Endometrial microvascular endothelial cells (primary cell): ENCODE measurements around the gene BMPR2. TPM values are rescaled to one million over a fixed set of nuclear protein-coding genes. Genes with fewer than 3 reads are reported as not detected.
"Not testable (repeated sequence)": the region's sequence is repeated elsewhere in the genome, so short reads cannot be mapped to it uniquely, and the experiment has no call there.

Experiments used
- in situ Hi-C: cut with HindIII; loops from 2 replicates; pipeline ENCODE4 v1.10.0; 2017; ENCODE audit warnings: low sequenced_read_pairs, low pct_unique_long_range_greater_than_20kb; ENCODE audit errors: inconsistent ontology term
- total RNA-seq: library from RNA; depleted of rRNA; stranded (reverse); fragments of >200 nt; gene quantifications from one replicate; pipeline ENCODE4 v1.2.3, GENCODE V29; 2015; ENCODE audit errors: inconsistent ontology term

BMPR2 gene
- total RNA-seq, 1 donor from 2014 or later: 57.1 TPM

DNA sequence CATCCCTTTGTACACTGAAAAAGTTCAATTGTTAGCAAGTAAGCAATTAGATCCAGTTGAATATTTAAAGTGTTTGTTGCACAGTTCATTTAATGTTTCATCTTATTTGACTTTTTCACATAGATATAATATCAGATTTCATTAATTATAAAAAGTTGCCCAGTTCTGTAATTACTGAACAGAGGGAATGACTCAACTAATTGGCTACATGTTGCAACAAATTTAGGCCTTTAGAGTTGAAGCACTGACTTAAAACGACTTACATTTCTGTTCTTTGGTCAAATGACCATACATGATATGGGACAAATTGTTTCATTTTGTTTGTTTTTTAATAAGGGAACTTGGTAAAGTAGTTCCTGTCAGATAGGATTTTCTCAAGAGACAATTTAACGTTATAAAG is 190.2 kb downstream of the BMPR2 start:
- in situ Hi-C loops: no loop called here

DNA sequence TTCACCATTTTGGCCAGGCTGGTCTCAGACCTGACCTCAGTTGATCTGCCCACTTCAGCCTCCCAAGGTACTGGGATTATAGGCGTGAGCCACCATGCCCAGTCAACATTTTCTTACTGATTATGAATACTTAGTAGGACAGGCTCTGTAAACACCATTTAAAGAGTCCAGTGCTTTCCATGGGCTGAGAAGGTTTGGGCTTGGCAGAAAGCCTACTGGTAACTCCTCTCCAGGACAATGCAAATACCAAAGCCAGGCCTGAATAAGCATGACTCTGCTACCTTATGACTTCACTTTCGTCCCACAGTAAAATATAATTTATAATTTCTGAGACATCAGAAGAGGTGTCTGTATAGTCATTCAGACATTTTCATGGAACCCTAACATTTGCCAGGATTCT is 198.4 kb downstream of the BMPR2 start:
- in situ Hi-C loops: no loop called here

GRCh38 chr2:202575194-202575593 is 199.1 kb downstream of the BMPR2 start:
- in situ Hi-C loops: not testable (repeated sequence)

- in situ Hi-C loops: no loop called here
These were observed 201.4 kb downstream of the BMPR2 start for GRCh38 chr2:202577250-202578183.

DNA sequence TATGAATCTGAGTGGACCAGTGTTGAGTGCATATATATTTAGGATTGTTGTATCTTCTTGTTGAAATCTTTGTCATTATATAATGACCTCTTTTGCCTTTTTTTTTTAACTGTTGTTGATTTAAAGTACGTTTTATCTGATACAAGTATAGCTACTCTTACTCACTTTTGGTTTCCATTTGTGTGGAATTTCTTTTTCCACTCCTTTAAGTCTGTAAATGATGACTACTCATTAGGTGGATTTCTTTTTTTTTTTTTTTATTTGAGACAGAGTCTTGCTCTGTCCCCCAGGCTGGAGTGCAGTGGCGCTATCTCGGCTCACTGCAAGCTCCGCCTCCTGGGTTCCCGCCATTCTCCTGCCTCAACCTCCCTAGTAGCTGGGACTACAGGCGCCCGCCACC is 206.7 kb downstream of the BMPR2 start:
- in situ Hi-C loops: not testable (repeated sequence)

DNA sequence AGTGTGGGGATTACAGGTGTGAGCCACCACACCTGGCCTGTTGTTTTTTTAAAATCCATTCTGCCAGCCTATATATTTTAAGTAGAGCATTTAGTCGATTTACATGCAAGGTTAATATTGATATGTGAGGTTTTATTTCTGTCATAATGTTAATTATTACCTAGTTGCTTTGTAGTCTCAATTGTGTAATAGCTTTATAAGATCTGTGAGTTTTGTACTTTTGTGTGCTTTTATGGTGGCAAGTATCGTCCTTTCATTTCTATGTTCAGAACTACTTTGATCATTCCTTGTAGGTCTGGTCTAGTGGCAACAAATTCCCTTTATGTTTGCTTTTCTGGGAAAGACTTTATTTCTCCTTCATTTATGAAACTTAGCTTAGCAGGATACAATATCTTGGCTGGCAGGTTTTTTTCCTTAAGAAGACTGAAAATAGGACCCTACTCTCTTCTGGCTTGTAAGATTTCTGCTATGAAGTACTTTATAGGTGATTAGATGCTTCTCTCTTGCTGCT is 207.6 kb downstream of the BMPR2 start:
- in situ Hi-C loops: no loop called here

- in situ Hi-C loops: no loop called here
These were observed 212.8 kb downstream of the BMPR2 start for GRCh38 chr2:202588647-202589581.

DNA sequence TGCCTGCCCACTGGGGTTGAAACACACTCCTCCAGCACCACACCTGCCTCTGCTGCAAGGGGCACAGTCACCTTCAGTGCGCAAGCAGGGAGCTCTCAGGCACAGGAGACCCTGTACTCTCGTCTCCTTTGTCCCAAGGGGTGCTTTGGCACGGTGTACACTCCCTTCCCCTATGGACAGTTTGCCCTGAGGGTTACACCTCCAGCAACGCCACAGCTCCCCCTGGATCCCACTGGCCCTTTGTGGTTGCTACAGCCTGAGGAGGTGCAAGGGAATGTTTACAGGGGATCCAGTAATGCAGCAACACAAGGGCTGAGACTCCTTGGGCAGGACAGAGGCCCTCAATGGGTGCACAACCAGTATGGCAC is 213.4 kb downstream of the BMPR2 start:
- in situ Hi-C loops: no loop called here

DNA sequence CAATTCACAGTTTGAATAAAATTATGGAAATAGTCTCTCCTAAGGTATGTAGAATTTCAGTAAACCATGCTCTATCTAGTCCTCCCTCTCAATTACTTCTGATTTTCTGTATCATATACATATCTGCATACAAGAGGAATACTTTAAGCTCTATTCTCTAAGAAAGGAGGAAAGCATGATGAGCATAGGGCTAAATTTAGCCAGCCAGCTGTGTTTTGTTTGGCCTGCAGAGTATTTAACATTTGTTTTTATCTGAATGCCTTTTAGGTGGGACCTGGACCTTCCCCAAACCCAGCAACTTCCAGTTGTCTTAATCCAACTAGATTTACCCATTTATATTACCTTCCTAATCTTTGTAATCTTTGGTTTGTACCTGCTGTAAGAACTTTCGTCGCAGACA is 216.4 kb downstream of the BMPR2 start:
- in situ Hi-C loops: no loop called here

DNA sequence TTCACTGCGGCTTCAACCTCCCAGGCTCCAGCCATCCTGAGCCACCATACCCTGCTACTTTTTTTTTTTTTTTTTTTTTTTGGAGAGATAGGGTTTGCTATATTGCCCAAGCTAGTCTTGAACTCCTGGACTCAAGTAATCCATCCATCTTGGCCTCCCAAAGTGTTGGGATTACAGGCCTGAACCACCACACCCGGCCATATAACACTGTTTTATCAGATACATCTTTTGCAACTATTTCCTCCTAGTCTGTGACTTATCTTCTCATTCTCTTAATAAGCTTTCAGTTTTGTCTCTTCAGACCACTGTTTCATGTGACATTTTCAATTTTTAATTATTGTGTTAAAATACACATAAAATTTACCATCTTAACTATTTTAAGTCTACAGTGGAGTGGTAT is 223.0 kb downstream of the BMPR2 start:
- in situ Hi-C loops: no loop called here

DNA sequence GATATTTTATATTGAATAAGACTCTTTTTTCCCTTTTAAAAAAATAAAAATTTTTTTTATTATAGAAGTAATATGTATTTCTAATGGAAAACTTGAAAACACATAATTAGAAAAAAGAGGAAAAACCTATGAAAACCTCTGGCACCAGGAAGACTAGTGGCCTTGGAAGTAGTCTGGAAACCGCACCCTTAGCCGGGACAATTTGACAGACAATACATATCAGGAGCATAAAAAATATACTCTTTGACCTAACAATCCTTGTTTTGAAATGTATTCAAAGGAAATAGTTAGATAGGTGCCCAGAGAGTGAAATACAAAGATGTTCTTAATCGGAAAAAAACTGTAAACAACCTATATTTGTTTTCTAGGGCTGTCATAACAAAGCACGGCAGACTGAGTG is 223.8 kb downstream of the BMPR2 start:
- in situ Hi-C loops: no loop called here

DNA sequence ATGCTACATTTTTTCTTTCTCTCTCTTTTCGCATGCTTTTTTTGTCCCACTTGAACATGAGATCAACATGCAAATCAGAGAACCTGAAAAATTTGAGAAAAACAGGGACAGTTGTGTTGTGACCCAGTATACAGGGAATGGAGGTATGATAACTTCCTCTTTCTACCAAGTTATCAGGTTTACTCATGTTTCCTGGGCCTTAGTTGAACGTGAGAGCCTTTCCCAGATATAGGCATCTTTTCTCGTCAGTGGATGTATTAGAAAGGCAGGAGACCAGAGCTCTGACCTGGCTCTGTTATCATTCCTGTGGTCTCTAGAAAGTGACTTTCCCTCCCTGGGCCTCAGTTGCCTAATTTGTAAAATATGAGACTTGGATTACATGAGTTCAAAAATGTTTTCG is 228.6 kb downstream of the BMPR2 start:
- in situ Hi-C loops: no loop called here

- in situ Hi-C loops: no loop called here
These were observed 229.0 kb downstream of the BMPR2 start for GRCh38 chr2:202605174-202605573.

DNA sequence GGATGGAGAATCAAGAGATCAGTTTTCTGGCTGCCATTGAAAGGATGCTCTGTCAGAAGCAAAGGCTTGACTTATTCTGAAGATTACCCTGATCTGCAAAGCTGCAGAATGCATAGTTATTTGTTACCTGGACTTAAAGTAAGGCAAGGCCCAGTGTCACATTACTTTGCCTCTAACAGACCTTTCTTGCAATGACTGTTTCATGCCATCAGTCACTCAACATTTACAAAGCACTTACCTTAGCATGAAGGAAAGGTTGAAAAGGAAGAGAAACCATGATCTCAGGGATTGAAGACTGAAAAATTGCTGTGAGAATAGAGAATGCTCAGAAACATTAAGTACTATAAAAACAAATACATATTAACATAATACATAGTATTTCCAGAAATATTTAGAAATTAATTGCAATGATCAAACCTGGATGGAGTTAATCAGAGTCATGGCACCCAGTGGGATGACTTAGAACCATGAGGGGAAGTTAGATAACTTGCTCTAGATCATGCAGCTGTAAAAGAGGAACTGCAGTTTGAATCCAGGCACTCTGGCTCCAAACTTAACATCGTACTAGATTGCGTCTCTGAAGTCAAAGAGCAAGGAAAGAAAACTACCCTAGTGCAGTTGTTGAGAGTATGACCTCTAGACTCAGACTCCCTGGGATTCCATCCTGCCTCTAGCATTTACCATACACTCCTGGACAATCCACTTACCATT is 232.2 kb downstream of the BMPR2 start:
- in situ Hi-C loops: no loop called here

DNA sequence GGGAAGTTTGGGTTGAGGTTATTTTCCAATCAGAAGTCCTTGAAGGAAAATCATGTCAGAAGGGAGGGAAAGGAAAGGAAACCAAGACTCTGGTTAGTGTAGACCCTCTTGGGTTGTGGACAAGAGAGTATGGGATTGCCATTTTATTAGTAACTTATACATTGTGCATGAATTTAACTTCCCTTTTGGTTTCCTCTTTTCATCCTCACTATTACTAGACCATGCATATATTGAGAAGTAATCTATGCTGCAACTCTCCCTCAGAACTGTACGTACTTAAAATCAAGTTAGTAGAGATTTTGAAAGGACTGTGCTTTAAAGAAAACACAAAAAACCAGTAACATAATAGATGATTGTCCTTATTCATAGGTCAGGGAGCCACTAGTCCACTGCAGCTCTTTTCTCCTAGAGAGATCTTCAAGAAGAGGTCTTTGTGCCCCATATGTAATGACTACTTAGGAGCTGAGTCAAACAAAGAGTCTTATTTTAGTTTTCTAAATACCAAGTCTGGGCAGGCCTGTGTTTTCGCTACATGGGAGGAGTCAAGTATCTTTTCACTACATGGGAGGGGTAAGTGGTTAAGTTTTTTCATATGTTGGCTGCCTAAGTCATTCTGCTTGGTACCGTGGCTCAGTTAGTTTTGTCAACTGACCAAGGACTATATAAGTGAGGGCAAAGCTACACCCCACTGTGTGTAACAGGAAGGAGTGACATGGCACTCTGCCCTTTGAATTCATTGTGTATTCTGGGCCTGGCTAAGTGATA is 233.4 kb downstream of the BMPR2 start:
- in situ Hi-C loops: no loop called here

DNA sequence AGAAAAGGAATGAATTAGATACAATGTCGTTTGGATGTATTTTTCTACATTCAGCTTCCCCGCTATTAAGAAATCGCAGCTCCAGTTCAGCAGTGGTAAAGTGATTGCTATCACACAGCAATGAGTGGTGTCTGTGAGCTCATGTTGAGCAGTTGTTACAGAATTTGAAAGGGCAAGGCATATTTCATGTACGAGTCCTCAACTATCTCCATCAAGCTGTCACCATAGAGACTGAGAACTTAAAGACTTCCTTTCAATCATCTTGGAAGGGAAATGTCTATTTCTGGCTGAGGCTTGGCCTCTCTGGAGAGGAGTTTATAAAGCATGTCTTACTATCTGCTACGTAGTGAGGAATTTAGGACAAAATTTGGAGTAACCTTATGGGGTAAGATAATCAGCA is 234.3 kb downstream of the BMPR2 start:
- in situ Hi-C loops: no loop called here

- in situ Hi-C loops: no loop called here
These were observed 236.0 kb downstream of the BMPR2 start for GRCh38 chr2:202612145-202612544.

- in situ Hi-C loops: no loop called here
These were observed 237.4 kb downstream of the BMPR2 start for GRCh38 chr2:202613479-202613878.
